ENCODE data around the gene USH2A.

The USH2A gene

DNA sequence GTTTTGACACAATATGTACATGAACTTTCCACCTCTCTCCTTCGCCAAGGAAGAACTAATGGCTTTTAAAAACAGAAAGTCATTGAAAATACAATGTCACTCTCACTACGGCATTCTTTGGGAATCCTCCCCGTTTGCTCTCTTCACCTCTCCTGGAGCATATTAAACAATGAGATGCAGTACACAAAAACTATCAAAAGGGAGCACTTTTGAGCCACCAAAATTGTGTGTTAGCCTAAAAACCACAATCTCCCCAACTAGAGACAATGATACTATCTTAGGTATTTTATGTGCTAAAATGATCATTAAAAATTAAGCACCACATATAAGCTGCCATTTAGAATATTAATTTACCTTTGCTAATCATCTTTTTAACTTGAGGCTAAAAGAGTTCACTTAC, 430.6 kb downstream of the USH2A start:
- DNase-seq (ENCODE audit: low read depth): peak; percentile 24
- no peak overlapping the region for H3K4me3 ChIP-seq (ENCODE audit: low read length)
- TF ChIP-seq, protein P1, sequence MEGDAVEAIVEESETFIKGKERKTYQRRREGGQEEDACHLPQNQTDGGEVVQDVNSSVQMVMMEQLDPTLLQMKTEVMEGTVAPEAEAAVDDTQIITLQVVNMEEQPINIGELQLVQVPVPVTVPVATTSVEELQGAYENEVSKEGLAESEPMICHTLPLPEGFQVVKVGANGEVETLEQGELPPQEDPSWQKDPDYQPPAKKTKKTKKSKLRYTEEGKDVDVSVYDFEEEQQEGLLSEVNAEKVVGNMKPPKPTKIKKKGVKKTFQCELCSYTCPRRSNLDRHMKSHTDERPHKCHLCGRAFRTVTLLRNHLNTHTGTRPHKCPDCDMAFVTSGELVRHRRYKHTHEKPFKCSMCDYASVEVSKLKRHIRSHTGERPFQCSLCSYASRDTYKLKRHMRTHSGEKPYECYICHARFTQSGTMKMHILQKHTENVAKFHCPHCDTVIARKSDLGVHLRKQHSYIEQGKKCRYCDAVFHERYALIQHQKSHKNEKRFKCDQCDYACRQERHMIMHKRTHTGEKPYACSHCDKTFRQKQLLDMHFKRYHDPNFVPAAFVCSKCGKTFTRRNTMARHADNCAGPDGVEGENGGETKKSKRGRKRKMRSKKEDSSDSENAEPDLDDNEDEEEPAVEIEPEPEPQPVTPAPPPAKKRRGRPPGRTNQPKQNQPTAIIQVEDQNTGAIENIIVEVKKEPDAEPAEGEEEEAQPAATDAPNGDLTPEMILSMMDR (conservative IDR thresholded peaks at IDR 0.05; ENCODE audit: low read length): peak; percentile 61

DNA sequence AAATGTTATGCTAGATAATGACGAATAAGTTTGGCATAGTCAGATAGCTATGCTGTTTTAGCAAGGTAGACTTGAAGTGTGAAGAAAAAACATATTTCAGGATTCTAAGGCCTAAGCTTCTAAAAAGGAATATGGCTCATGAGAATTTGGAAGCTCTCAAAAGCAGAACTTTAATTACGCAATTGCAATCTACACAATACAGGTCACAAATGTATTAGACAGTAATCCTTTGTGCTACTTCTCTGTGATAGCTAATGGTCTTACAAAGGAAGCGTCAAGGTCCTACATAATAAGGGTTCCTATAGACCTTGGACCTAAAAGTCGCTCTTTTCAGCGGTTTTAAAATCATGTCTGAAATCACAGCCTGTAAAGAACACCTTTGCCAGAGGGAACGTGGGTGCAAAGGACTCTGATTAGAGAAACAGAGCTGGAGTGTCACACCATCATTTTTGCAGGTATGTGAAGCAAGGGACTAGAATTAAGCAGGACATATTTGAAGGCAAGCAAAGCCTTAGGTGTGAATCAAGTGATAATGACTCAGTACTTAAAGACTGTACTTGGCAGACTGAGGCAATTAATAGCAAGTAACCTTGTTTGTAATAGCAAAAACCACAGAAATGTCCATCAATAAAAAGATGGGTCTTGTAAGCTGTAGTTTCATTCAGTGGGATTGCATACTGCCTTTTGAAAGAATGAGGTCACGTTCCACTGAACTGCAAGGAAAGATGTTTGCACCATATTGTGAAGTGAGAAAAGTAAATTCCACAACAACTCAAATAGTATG, 436.0 kb downstream of the USH2A start:
- no peak overlapping the region for H3K4me3 ChIP-seq (ENCODE audit: low read length)
- DNase-seq (ENCODE audit: low read depth): peak; percentile 29
- TF ChIP-seq, protein P1 (conservative IDR thresholded peaks at IDR 0.05; ENCODE audit: low read length): no peak

DNA sequence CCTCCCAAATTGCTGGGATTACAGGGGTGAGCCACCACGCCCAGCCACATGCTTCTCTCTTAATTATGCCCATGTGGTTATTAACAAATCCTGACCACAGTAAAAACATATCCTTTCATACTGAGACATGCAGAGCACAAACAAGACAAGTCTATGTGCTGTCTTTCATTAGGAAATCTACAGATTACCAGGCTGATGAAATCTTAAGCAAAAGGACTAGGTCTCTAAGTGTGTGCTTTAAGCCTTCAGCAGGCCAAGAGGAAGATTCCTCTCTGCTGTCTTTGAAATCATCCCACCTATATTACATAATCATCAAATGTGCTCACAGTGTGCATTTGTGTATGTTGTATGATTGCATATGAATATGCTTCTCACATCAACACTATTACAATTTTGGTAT, 436.8 kb downstream of the USH2A start:
- TF ChIP-seq, protein P1 (conservative IDR thresholded peaks at IDR 0.05; ENCODE audit: low read length): no peak
- H3K4me3 ChIP-seq (ENCODE audit: low read length): no peak overlapping the region
- DNase-seq (ENCODE audit: low read depth): peak; percentile 34

DNA sequence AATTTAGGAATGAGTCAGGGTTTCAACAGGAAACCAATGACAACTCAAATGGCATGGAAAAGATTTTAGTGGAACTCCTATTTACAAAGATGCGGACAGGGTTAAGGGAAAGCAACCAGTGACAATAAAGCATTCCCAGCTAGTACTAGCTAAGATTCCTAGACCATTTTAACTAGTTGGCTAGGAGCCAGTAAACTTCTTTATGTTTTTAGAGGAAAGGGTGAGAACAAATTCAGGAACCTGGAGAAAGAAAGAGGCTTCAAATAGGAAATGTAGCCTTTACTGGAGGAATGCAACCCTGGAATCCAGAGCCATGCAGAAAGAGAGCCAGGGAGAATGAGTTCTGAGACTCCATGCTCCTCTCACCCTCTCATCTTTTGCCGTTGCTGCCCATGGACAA, 439.6 kb downstream of the USH2A start:
- DNase-seq (ENCODE audit: low read depth): no peak
- TF ChIP-seq, protein P1 (conservative IDR thresholded peaks at IDR 0.05; ENCODE audit: low read length): no peak
- no peak overlapping the region for H3K4me3 ChIP-seq (ENCODE audit: low read length)

DNA sequence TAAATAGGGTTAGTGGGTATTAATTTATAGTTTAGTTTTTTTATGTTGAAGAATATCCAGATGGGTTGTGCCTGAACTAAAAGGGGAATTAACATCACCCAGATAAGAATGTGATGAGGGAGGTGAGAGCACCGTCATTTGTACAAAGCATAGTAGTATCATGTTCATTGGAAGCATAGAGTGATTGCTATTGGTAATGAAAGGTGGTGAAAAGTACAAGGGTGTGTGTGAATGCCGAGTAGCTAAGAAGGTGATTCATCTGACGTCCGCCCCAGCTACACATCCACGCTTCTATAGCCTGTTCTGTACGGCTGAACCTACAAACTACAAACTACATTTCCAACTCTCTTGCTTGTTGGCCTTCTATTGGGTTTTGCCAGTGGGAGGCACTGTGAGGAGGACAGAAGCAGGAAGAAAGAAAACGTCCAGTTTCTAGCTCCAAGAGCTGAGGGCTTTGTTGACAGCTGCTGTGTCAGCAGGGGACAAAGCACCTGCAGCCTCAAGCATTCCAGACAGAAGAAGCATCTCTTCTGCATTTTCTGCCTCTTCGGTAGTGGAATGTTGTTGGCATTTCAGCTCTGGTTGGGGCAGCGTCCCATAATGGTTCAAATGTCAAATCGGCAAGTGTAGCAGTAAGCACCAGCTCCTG, 451.3 kb downstream of the USH2A start:
- no peak for DNase-seq (ENCODE audit: low read depth)
- no peak overlapping the region for H3K4me3 ChIP-seq (ENCODE audit: low read length)
- TF ChIP-seq, protein P1 (conservative IDR thresholded peaks at IDR 0.05; ENCODE audit: low read length): no peak

DNA sequence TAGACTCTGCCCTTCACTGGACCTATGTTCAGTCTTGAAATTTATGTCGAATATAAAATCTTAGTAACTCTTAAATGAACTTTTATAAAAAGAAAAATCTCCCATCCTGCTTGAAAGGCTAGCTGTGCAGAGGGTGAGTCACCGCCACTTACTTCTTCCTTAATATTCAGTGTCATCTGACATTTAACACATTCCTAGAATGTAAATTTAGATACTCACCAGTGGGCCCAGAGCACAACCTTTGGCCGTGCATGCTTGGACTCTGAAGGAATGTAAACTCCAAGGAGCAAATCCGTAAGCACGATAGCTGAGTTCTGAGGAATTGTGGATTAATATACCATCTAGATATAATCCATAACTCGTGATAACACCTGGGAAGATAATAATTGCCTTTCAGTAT, 452.8 kb downstream of the USH2A start:
- peak; percentile 3 for DNase-seq (ENCODE audit: low read depth)
- TF ChIP-seq, protein P1 (conservative IDR thresholded peaks at IDR 0.05; ENCODE audit: low read length): no peak
- no peak overlapping the region for H3K4me3 ChIP-seq (ENCODE audit: low read length)

DNA sequence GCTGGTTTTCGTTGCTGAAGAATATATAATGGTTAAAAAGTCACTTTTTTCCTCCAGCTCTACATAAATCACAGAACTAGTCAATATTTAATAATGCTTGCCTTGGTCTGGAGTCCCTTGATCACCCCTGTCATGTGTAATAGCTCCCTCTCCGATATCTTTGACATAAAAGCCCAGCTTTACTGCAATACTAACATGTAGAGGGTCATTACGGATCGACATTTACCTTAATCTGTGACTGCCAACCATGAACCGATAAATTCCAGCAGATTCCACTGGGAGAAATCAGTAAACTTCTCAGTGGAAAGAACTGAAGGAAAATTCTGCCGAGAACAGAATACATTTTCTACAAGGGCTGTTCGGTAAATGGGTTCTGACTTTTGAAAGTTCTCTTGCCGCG, 459.6 kb downstream of the USH2A start:
- TF ChIP-seq, protein P1 (conservative IDR thresholded peaks at IDR 0.05; ENCODE audit: low read length): no peak
- no peak for DNase-seq (ENCODE audit: low read depth)
- no peak overlapping the region for H3K4me3 ChIP-seq (ENCODE audit: low read length)
